H9 (cell line): Measurements from ENCODE around the gene AHI1. TPM values are rescaled to one million over a fixed set of nuclear protein-coding genes. Genes with fewer than 3 reads are reported as not detected.

Experiments
- DNase-seq: peaks from one replicate; pipeline ENCODE4 v3.0.0-alpha.2; 2017
- H2AFZ ChIP-seq: one replicate; pipeline ENCODE4 v1.6.1; 2013; ENCODE audit warnings: mild to moderate bottlenecking, low read length, control low read depth, moderate library complexity
- H2AK5ac ChIP-seq: 2 replicates; pipeline ENCODE4 v1.6.1; 2013; ENCODE audit warnings: low read length, control low read depth, mixed read lengths; ENCODE audit not compliant: insufficient read length
- H2BK120ac ChIP-seq: one replicate; pipeline ENCODE4 v1.6.1; 2013; ENCODE audit warnings: low read depth, mild to moderate bottlenecking, low read length, control low read depth, inconsistent platforms; ENCODE audit not compliant: poor library complexity, severe bottlenecking
- H2BK12ac ChIP-seq: 2 replicates; pipeline ENCODE4 v1.6.1; 2013; ENCODE audit warnings: low read length, control low read depth, mixed read lengths, low read depth; ENCODE audit not compliant: insufficient read length
- H2BK15ac ChIP-seq: 2 replicates; pipeline ENCODE4 v1.6.1; 2013; ENCODE audit warnings: low read depth, low read length, control low read depth
- H2BK20ac ChIP-seq: one replicate; pipeline ENCODE4 v1.6.1; 2013; ENCODE audit warnings: low read depth, mild to moderate bottlenecking, low read length, control low read depth, inconsistent platforms; ENCODE audit not compliant: poor library complexity, severe bottlenecking
- H2BK5ac ChIP-seq: 2 replicates; pipeline ENCODE4 v1.6.1; 2013; ENCODE audit warnings: low read length, control low read depth, mixed read lengths; ENCODE audit not compliant: insufficient read length
- H3K14ac ChIP-seq: 2 replicates; pipeline ENCODE4 v1.6.1; 2013; ENCODE audit warnings: low read length, control low read depth; ENCODE audit not compliant: insufficient read depth
- H3K18ac ChIP-seq: 2 replicates; pipeline ENCODE4 v1.6.1; 2013; ENCODE audit warnings: low read depth, mild to moderate bottlenecking, mixed read lengths, low read length, control low read depth; ENCODE audit not compliant: insufficient read length
- H3K23ac ChIP-seq: 2 replicates; pipeline ENCODE4 v1.6.1; 2013; ENCODE audit warnings: low read length, control low read depth, mixed read lengths, low read depth; ENCODE audit not compliant: insufficient read length
- H3K23me2 ChIP-seq: 2 replicates; pipeline ENCODE4 v1.6.1; 2013; ENCODE audit warnings: low read depth, mild to moderate bottlenecking, mixed read lengths, low read length, control low read depth; ENCODE audit not compliant: insufficient read length, poor library complexity, severe bottlenecking
- H3K27ac ChIP-seq: 2 replicates; pipeline ENCODE4 v1.5.1; 2013; ENCODE audit warnings: low read length, control low read depth, mixed read lengths, low read depth; ENCODE audit not compliant: insufficient read length
- H3K27me3 ChIP-seq: 2 replicates; pipeline ENCODE4 v1.6.1; 2013; ENCODE audit warnings: low read length, control low read depth, inconsistent platforms; ENCODE audit not compliant: insufficient read depth
- H3K4ac ChIP-seq: 2 replicates; pipeline ENCODE4 v1.6.1; 2013; ENCODE audit warnings: low read depth, mild to moderate bottlenecking, control low read depth, inconsistent platforms, low read length, moderate library complexity
- H3K4me1 ChIP-seq: 2 replicates; pipeline ENCODE4 v1.6.1; 2013; ENCODE audit warnings: low read length, control low read depth, inconsistent platforms; ENCODE audit not compliant: insufficient read depth
- H3K4me2 ChIP-seq: 2 replicates; pipeline ENCODE4 v1.6.1; 2013; ENCODE audit warnings: low read length, control low read depth, mixed read lengths; ENCODE audit not compliant: insufficient read length, insufficient read depth
- H3K56ac ChIP-seq: 2 replicates; pipeline ENCODE4 v1.6.1; 2013; ENCODE audit warnings: low read depth, mild to moderate bottlenecking, mixed read lengths, low read length, control low read depth; ENCODE audit not compliant: insufficient read length
- H3K79me1 ChIP-seq: 2 replicates; pipeline ENCODE4 v1.6.1; 2013; ENCODE audit warnings: low read depth, mild to moderate bottlenecking, moderate library complexity, low read length, control low read depth, inconsistent platforms; ENCODE audit not compliant: insufficient read depth, poor library complexity, severe bottlenecking
- H3K79me2 ChIP-seq: 2 replicates; pipeline ENCODE4 v1.6.1; 2013; ENCODE audit warnings: low read length, control low read depth, inconsistent platforms; ENCODE audit not compliant: insufficient read depth
- H3K9ac ChIP-seq: 2 replicates; pipeline ENCODE4 v1.6.1; 2013; ENCODE audit warnings: low read length, control low read depth, mixed read lengths; ENCODE audit not compliant: insufficient read length; ENCODE audit errors: extremely low read depth
- H3K9me3 ChIP-seq: one replicate; pipeline ENCODE4 v1.6.1; 2013; ENCODE audit warnings: low read depth, low read length, inconsistent platforms; ENCODE audit not compliant: control insufficient read depth
- H3T11ph ChIP-seq: one replicate; pipeline ENCODE4 v1.6.1; 2013; ENCODE audit warnings: mild to moderate bottlenecking, low read length, control low read depth, inconsistent platforms
- H4K20me1 ChIP-seq: one replicate; pipeline ENCODE4 v1.6.1; 2013; ENCODE audit not compliant: control insufficient read depth, insufficient read length, insufficient read depth
- H4K5ac ChIP-seq: 2 replicates; pipeline ENCODE4 v1.6.1; 2013; ENCODE audit warnings: low read depth, mild to moderate bottlenecking, mixed read lengths, low read length, control low read depth; ENCODE audit not compliant: insufficient read length
- H4K8ac ChIP-seq: replicated peaks from 2 replicates; pipeline ENCODE4 v1.6.1; 2013; ENCODE audit warnings: low read length, control low read depth, mixed read lengths, low read depth; ENCODE audit not compliant: insufficient read length
- H4K91ac ChIP-seq: 2 replicates; pipeline ENCODE4 v1.6.1; 2013; ENCODE audit warnings: low read depth, mild to moderate bottlenecking, moderate library complexity, mixed read lengths, low read length, control low read depth; ENCODE audit not compliant: insufficient read length
- H3K27ac Mint-ChIP-seq, 3 experiments: 2 replicates in 2 of 3; 3 replicates in 1 of 3; pipeline ENCODE4 v1.8.0; 2020 to 2021; ENCODE audit warnings: mixed read lengths in 3 of 3, mild to moderate bottlenecking in 1 of 3, moderate library complexity in 1 of 3
- H3K27me3 Mint-ChIP-seq: 2 replicates; pipeline ENCODE4 v1.8.0; 2021; ENCODE audit warnings: low read depth, mild to moderate bottlenecking, moderate library complexity, mixed read lengths
- H3K36me3 Mint-ChIP-seq, 3 experiments: 2 replicates in 2 of 3; 3 replicates in 1 of 3; pipeline ENCODE4 v1.8.0; 2020 to 2021; ENCODE audit warnings: low read depth in 3 of 3, mixed read lengths in 3 of 3; ENCODE audit not compliant: insufficient read depth in 1 of 3
- H3K4me1 Mint-ChIP-seq, 2 experiments: 2 replicates each; pipeline ENCODE4 v1.8.0; 2020; ENCODE audit warnings: mixed read lengths in 2 of 2
- H3K4me3 Mint-ChIP-seq, 2 experiments: 2 replicates in 1 of 2; 3 replicates in 1 of 2; pipeline ENCODE4 v1.8.0; 2020 to 2021; ENCODE audit warnings: mild to moderate bottlenecking in 2 of 2, mixed read lengths in 2 of 2, moderate library complexity in 1 of 2
- H3K9me3 Mint-ChIP-seq, 2 experiments: 2 replicates in 1 of 2; 3 replicates in 1 of 2; pipeline ENCODE4 v1.8.0; 2020; ENCODE audit warnings: mild to moderate bottlenecking in 2 of 2, mixed read lengths in 2 of 2, moderate library complexity in 1 of 2
- WGBS: extraction: QIAGEN DNeasy Blood & Tissue Kit; methylation state at CpG from one replicate; pipeline ENCODE4 v1.1.7; 2013; ENCODE audit warnings: missing lambda C conversion rate, low lambda C conversion rate, mixed read lengths; ENCODE audit not compliant: insufficient read length; ENCODE audit errors: extremely low coverage; 5-methylcytosine and 5-hydroxymethylcytosine counted together
- total RNA-seq: library from RNA; stranded (reverse); gene quantifications from 2 replicates; pipeline ENCODE4 v1.2.1, GENCODE V29; 2021
- TF ChIP-seq, protein P1 (sequence below): fragments of 200-600 bp; sonication (generic); conservative IDR thresholded peaks from 3 replicates; pipeline ENCODE4 v1.8.0; 2021; ENCODE audit warnings: antibody characterized with exemption, mild to moderate bottlenecking

The AHI1 gene
- total RNA-seq, 1 experiment from 2014 or later: 9.9 TPM

DNA sequence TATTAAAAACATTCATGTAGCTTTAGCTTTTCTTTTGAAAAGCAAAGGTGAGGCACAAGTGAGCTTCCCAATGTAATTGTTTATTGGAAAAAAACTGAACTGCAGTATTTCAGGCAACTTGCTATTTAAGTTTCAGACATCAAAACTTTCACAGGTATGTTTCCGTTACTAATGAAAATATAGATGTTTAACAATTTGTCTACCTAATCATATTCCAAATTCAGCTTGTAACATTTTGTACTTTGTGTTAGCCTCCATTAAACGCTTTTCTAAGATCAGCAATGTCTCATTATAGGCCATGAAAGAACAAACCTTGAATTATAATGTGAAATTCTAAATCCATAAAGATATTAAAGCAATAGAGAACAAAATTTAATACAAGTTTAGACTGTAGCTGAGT lies 69.5 kb downstream of the AHI1 start:
- H3K27ac Mint-ChIP-seq: no peak overlapping the region

More for the DNA sequence above, 69.5 kb downstream of the AHI1 start:
- Histone ChIP-seq H3T11ph (no peak overlapping the region), H3K4me2 (no peak overlapping the region), H4K20me1 (no peaks in the 10 kb centered on the region), H3K79me1 (no peaks in the 10 kb centered on the region), H3K23ac (no peak overlapping the region), H3K9me3 (no peaks in the 10 kb centered on the region), H4K5ac (no peak overlapping the region), H3K4ac (no peak overlapping the region), H3K18ac (no peak overlapping the region), H3K9ac (no peak overlapping the region), H2AK5ac (no peak overlapping the region), H3K23me2 (no peaks in the 10 kb centered on the region), H3K27me3 (no peaks in the 10 kb centered on the region), H2BK120ac (no peak overlapping the region), H3K56ac (no peak overlapping the region), H4K91ac (no peak overlapping the region), H2BK5ac (no peak overlapping the region), H3K14ac (no peak overlapping the region), H2BK12ac (no peak overlapping the region), H2BK15ac (no peak overlapping the region), H4K8ac (no peak overlapping the region), H3K79me2 (no peaks in the 10 kb centered on the region), H3K27ac (no peak overlapping the region), H3K4me1 (no peaks in the 10 kb centered on the region), H2BK20ac (no peak overlapping the region), H2AFZ (no peak overlapping the region)
- TF ChIP-seq, protein P1, sequence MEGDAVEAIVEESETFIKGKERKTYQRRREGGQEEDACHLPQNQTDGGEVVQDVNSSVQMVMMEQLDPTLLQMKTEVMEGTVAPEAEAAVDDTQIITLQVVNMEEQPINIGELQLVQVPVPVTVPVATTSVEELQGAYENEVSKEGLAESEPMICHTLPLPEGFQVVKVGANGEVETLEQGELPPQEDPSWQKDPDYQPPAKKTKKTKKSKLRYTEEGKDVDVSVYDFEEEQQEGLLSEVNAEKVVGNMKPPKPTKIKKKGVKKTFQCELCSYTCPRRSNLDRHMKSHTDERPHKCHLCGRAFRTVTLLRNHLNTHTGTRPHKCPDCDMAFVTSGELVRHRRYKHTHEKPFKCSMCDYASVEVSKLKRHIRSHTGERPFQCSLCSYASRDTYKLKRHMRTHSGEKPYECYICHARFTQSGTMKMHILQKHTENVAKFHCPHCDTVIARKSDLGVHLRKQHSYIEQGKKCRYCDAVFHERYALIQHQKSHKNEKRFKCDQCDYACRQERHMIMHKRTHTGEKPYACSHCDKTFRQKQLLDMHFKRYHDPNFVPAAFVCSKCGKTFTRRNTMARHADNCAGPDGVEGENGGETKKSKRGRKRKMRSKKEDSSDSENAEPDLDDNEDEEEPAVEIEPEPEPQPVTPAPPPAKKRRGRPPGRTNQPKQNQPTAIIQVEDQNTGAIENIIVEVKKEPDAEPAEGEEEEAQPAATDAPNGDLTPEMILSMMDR: no peak
- Mint-ChIP-seq H3K36me3 (peaks cover 0 to 2% (median 0%) of the 10 kb centered on the region in 3 experiments; a peak in 1 of 7 replicates), H3K27me3 (no peaks in the 10 kb centered on the region), H3K9me3 (no peaks in the 10 kb centered on the region), H3K4me3 (no peak overlapping the region), H3K4me1 (no peaks in the 10 kb centered on the region)
- WGBS: no CpG with 5 or more reads among the region's 2 CpGs
- DNase-seq: no peak
